Ishikawa (cell line): ENCODE results near the gene SEMA6D.

Source experiments
- CREB1 ChIP-seq: IDR thresholded peaks from 2 replicates; pipeline ENCODE4 v1.6.1; 2012; ENCODE audit warnings: low read depth
- EGR1 ChIP-seq: IDR thresholded peaks from 2 replicates; pipeline ENCODE4 v1.6.1; 2012
- EP300 ChIP-seq: IDR thresholded peaks from 2 replicates; pipeline ENCODE4 v1.6.1; 2012; ENCODE audit warnings: borderline replicate concordance
- FOXM1 ChIP-seq: IDR thresholded peaks from 2 replicates; pipeline ENCODE4 v1.6.1; 2012; ENCODE audit warnings: low read depth, borderline replicate concordance
- RAD21 ChIP-seq: IDR thresholded peaks from 2 replicates; pipeline ENCODE4 v1.6.1; 2012; ENCODE audit warnings: low read depth
- REST ChIP-seq: IDR thresholded peaks from 2 replicates; pipeline ENCODE4 v1.6.1; 2012; ENCODE audit warnings: low read depth, mild to moderate bottlenecking
- TEAD4 ChIP-seq: IDR thresholded peaks from 2 replicates; pipeline ENCODE4 v1.6.1; 2012
- USF1 ChIP-seq: IDR thresholded peaks from 2 replicates; pipeline ENCODE4 v1.6.1; 2012
- YY1 ChIP-seq: IDR thresholded peaks from 2 replicates; pipeline ENCODE4 v1.6.1; 2012; ENCODE audit warnings: low read depth
- ZBTB7A ChIP-seq: IDR thresholded peaks from 2 replicates; pipeline ENCODE4 v1.6.1; 2012; ENCODE audit warnings: low read depth
- TF ChIP-seq, protein P1 (sequence below): IDR thresholded peaks from 2 replicates; pipeline ENCODE4 v1.6.1; 2012

DNA sequence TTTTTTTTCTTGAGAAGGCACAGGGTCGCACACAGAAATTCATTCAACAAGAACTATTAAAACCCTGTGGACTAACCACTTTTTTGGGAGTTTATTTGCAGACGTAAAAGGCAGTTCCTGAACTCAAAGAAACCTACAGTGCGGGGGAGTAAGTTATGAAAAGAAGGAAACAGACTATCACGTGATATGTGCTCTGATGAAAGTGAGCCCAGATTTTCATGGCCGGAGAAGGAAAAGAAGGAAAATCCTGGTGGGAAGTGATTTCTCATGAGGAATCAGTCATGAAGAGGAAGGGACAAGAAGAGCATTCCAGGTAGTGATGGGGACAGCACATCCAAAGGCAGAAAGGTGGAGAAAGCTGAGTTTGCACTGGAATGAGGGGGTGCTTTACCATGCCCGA lies 26.1 kb downstream of the SEMA6D start:
- no peak for TF ChIP-seq CREB1
- no peak for TF ChIP-seq USF1
- TF ChIP-seq ZBTB7A: no peak
- no peak for TF ChIP-seq RAD21
- no peak for TF ChIP-seq REST
- TF ChIP-seq EP300: no peak
- no peak for TF ChIP-seq EGR1
- TF ChIP-seq, protein P1, sequence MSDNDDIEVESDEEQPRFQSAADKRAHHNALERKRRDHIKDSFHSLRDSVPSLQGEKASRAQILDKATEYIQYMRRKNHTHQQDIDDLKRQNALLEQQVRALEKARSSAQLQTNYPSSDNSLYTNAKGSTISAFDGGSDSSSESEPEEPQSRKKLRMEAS: no peak
- TF ChIP-seq FOXM1: no peak
- TF ChIP-seq TEAD4: no peak
- TF ChIP-seq YY1: no peak
